Measurements from ENCODE around the gene LDB3. TPM values are rescaled to one million over a fixed set of nuclear protein-coding genes. Genes with fewer than 3 reads are reported as not detected.

Gene LDB3
- total and polyA plus RNA-seq, 2 of the 8 experiments (the other 6 are each of a cell fraction or from before 2014, with no cell fraction given): 0.20 to 0.43 TPM

DNA sequence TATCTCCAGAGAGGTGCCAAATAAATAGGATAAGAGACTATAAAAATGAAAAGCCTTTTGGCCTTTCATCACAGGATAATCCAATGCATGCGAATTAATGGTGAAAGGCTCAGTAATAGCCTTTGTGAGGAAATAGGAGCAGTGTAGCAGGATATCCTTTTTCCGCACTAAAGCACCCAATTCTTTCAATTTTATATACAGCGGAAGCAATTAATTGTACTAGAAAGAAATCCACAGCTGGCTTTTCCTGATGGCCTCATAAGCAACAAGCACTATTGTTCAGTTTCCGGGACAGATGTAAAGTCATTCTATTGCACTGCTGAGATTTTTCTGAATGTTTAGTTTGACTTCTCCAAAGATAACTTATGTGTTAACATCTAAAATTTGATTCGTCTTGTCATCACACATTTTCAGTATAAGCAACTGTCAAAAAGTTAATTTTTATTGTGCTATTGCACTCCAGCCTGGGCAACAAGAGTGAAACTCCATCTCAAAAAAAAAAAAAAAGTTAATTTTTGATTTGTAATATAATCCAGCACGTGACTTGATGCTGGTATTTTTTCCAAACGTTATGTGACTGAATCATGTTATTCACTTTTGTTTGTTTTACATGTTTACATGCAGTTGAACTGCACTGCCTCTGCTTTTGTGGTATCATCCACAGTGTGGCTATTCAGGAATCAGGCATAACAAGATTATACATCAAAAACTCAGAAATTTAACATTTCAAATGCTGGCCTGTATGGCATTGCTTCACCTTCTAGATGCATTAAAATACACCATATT, 79.7 kb downstream of the LDB3 start:
- Histone ChIP-seq H3K4me3 (ENCODE audit: extremely low read depth in 1 of 4, insufficient read depth in 2 of 4, low read depth in 3 of 4, low read length in 4 of 4) (no peak overlapping the region), H3K18ac (ENCODE audit: extremely low read depth, low read length) (no peak overlapping the region), H3K4me1 (replicated peaks in 1 of 4; ENCODE audit: control insufficient read depth in 3 of 4, insufficient read depth in 4 of 4, low read length in 3 of 4) (peaks cover 0 to 6% (median 4%) of the 10 kb centered on the region in 4 experiments; a peak in 6 of 7 replicates), H4K5ac (ENCODE audit: insufficient read length, low read depth, low read length) (no peak overlapping the region), H3K79me1 (ENCODE audit: low read depth, low read length) (peaks cover 5% of the 10 kb centered on the region; the same call in 1 of the 2 replicates), H4K91ac (replicated peaks; ENCODE audit: insufficient read length, low read length) (no peak overlapping the region), H3K27me3 (replicated peaks in 1 of 4; ENCODE audit: control insufficient read depth in 3 of 4, extremely low read depth in 1 of 4, insufficient read depth in 3 of 4, low read length in 3 of 4) (no peaks in the 10 kb centered on the region), H3K56ac (replicated peaks; ENCODE audit: insufficient read length, low read depth, low read length) (no peak overlapping the region), H2AFZ (ENCODE audit: low read length) (no peak overlapping the region), H3K9me3 (ENCODE audit: insufficient read depth in 2 of 2, low read depth in 1 of 2, low read length in 1 of 2) (no peaks in the 10 kb centered on the region), H4K8ac (ENCODE audit: extremely low read depth, insufficient read depth, low read length) (no peak overlapping the region), H3K14ac (ENCODE audit: insufficient read length) (no peak overlapping the region), H4K20me1 (replicated peaks in 1 of 2; ENCODE audit: control insufficient read depth in 1 of 2, insufficient read depth in 2 of 2, low read length in 2 of 2) (peaks cover 3 to 5% of the 10 kb centered on the region in 2 experiments), H2AK5ac (ENCODE audit: low read depth, low read length) (no peak overlapping the region), H3K4ac (replicated peaks; ENCODE audit: insufficient read length, low read depth, low read length) (no peak overlapping the region), H2BK120ac (replicated peaks; ENCODE audit: low read depth, low read length) (no peak overlapping the region), H3K9ac (replicated peaks in 1 of 4; ENCODE audit: extremely low read depth in 1 of 4, low read depth in 3 of 4, low read length in 3 of 4) (no peak overlapping the region), H2BK12ac (ENCODE audit: low read depth, low read length) (no peak overlapping the region), H3K23ac (ENCODE audit: insufficient read length) (no peak overlapping the region), H3K79me2 (ENCODE audit: control insufficient read depth in 1 of 2, insufficient read depth in 2 of 2, low read length in 2 of 2) (peaks cover 0 to 13% of the 10 kb centered on the region in 2 experiments; a peak in 3 of 4 replicates), H2BK20ac (ENCODE audit: low read length) (no peak overlapping the region), H3K36me3 (ENCODE audit: control insufficient read depth in 2 of 4, insufficient read depth in 4 of 4, low read length in 3 of 4) (no peaks in the 10 kb centered on the region), H3K27ac (ENCODE audit: low read depth, low read length) (no peak overlapping the region), H3K23me2 (ENCODE audit: low read depth, low read length) (no peaks in the 10 kb centered on the region), H2BK5ac (ENCODE audit: low read depth, low read length) (no peak overlapping the region), H3K4me2 (ENCODE audit: insufficient read depth in 1 of 2, low read depth in 2 of 2, low read length in 2 of 2) (no peak overlapping the region), H2BK15ac (ENCODE audit: low read length) (no peak overlapping the region)
- ChIA-PET POLR2A (ENCODE audit: partially characterized antibody) (interaction anchor here (0.9 to 1.2 kb wide), 2 partner anchors 8 to 10 kb away, joined by 3 read pairs; no protein-coding TSS in a partner anchor), CTCF (ENCODE audit: partially characterized antibody) (interaction anchor here (1.0 to 1.8 kb wide), 3 partner anchors 151 to 170 kb away, joined by 3 to 6 read pairs (median 3); no protein-coding TSS in a partner anchor)
- FAIRE-seq: no peak
- 84% methylated on average over 7 of the region's 7 CpGs; no CpG with 5 or more reads in 1 of the 2 experiments for WGBS, 2 experiments (ENCODE audit: extremely low coverage in 1 of 2, insufficient coverage in 1 of 2, insufficient read length in 1 of 2, insufficient replicate concordance in 2 of 2, low coverage in 1 of 2, low lambda C conversion rate in 2 of 2, missing lambda C conversion rate in 1 of 2)
- no peak for DNase-seq (ENCODE audit: low read depth in 1 of 2, low spot score in 2 of 2)
- TF ChIP-seq GTF2F1 (IDR thresholded peaks at IDR 0.05; ENCODE audit: borderline replicate concordance, low read depth, low read length) (no peak), TCF12 (IDR thresholded peaks at IDR 0.05; ENCODE audit: low read depth, low read length) (no peak), ASH2L (IDR thresholded peaks at IDR 0.05; ENCODE audit: low read length) (no peak), KDM1A (IDR thresholded peaks at IDR 0.05; ENCODE audit: borderline replicate concordance, low read length) (no peak), GABPA (IDR thresholded peaks at IDR 0.05; ENCODE audit: borderline replicate concordance, insufficient read depth, low read length) (no peak), EP300 (IDR thresholded peaks at IDR 0.05; ENCODE audit: borderline replicate concordance in 1 of 2, low read depth in 2 of 2, low read length in 2 of 2) (no peak), FOSL1 (IDR thresholded peaks at IDR 0.05; ENCODE audit: insufficient read depth, low read depth, low read length) (no peak), BACH1 (IDR thresholded peaks at IDR 0.05; ENCODE audit: low read length) (no peak), EGR1 (IDR thresholded peaks at IDR 0.05; ENCODE audit: borderline replicate concordance, low read depth, low read length) (no peak), SP2 (IDR thresholded peaks at IDR 0.05; ENCODE audit: low read length) (no peak)
- TF ChIP-seq, protein P1, sequence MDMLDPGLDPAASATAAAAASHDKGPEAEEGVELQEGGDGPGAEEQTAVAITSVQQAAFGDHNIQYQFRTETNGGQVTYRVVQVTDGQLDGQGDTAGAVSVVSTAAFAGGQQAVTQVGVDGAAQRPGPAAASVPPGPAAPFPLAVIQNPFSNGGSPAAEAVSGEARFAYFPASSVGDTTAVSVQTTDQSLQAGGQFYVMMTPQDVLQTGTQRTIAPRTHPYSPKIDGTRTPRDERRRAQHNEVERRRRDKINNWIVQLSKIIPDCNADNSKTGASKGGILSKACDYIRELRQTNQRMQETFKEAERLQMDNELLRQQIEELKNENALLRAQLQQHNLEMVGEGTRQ (IDR thresholded peaks at IDR 0.05; ENCODE audit: low read length): no peak

Data from H1 (cell line).